HG02642 (cell line): ENCODE data around the gene PLB1.

Experiments used
- ATAC-seq: cut with Tn5 transposase; IDR thresholded peaks from one replicate; pipeline ENCODE4 v1.9.1; 2021; ENCODE audit warnings: mild to moderate bottlenecking; ENCODE audit not compliant: unreplicated experiment, poor library complexity

Gene PLB1

GRCh38 chr2:28602751-28603639, 107.1 kb downstream of the PLB1 start:
- ATAC-seq: no peak

- ATAC-seq: no peak
These were observed 108.0 kb downstream of the PLB1 start for GRCh38 chr2:28603821-28604220.

DNA sequence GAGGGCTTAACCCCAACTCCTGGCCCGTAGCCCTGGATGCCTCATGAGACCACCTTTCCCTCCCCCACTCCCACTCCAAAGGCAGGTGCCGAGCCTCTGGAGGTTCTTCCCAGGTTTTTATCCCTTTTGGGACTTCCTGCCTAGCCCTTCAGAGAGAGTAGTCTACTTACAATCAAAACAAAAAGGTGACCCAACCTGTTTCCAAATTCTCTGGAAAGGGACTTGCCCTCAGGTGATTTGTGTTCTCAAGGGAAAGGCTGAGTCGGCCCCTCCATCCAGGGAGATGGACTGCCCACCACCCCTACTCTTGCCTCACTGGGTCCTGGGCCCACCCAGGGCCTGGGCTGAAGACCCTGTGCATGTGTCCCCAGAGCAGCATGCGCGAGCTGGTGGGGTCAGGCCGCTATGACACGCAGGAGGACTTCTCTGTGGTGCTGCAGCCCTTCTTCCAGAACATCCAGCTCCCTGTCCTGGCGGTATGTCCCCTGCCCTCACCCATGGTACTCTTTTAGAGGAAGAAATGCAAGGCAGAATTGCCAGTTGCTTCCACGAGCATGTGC, 108.5 kb downstream of the PLB1 start:
- no peak for ATAC-seq

GRCh38 chr2:28606986-28607441, 111.2 kb downstream of the PLB1 start:
- no peak for ATAC-seq

GRCh38 chr2:28607730-28608499, 112.1 kb downstream of the PLB1 start:
- ATAC-seq: no peak

- ATAC-seq: no peak
These were observed 112.9 kb downstream of the PLB1 start for GRCh38 chr2:28608500-28609424.

DNA sequence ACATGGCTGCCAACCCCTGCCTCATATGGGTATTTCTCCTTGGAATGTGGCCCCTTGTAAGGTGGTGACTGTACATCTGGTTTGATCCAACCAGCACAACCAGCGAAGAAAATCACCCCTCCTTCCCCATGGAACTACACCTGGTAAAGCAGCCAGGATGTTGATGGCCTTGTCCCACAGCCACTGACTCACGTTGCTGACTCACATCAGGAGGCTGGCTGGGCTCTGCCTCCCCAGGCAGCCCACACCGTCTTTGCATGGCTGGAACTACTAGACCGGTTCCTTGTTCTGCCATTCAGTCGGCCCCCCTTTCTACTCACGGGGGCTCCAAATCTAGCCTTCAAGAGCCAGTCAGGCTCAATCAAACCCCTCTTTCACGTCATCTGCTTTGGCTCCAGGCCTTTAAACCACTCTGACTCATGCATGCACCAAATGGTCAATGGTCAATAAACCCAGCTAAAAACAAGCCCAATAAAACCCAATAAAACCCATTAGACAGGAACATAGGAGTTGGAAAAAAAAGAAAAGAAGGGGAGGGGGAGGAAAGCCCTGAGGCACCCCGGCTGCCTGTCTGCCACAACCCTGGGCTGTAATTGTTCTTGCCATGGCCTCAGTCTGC, 114.8 kb downstream of the PLB1 start:
- no peak for ATAC-seq

DNA sequence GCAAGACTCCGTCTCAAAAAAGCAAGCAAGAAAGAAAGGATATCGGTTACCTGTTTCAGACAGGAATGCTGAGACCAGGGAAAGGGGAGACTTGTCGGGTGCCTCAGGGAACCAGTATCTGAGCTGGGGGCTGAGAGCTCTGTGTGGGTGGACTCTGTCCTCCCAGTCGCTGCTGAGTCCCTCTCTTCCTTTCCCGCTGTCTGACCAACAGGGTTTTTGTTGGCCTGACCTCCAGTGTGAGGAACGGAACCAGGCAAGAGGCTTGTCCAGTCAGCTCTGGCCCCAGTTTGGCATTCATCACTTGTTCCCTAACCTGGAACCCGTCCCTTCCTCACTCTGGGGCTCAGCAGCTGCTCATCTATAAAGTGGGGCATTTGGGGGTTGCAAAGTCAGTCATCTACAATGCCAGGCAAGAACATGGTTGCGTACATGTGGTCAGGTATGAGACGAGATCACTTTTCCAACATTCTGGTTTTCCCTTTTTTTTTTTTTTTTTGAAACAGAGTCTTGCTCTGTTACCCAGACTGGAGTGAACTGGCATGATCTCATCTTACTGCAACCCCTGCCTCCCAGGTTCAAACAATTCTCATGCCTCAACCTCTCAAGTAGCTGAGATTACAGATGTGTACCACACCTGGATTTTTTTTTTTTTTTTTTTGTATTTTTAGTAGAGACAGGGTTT, 116.4 kb downstream of the PLB1 start:
- no peak for ATAC-seq

DNA sequence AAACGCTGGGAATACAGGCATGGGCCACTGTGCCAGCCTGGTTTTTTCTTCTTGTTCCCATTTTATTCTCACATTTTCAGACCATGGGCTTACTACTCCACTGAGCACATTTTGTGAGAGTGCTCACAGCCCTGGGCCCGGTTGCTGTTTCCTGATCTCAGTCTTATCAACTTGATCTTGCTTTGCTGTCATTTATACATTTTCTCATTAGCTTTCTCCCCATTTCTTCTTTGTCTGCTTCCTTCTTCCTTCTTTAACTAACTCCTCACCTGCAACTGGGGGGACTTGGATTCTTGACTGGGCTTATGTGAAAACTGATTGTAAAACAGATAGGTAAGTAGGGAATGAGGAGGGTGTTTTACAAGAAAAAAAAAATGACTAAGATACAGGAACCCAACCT, 117.3 kb downstream of the PLB1 start:
- ATAC-seq: no peak

DNA sequence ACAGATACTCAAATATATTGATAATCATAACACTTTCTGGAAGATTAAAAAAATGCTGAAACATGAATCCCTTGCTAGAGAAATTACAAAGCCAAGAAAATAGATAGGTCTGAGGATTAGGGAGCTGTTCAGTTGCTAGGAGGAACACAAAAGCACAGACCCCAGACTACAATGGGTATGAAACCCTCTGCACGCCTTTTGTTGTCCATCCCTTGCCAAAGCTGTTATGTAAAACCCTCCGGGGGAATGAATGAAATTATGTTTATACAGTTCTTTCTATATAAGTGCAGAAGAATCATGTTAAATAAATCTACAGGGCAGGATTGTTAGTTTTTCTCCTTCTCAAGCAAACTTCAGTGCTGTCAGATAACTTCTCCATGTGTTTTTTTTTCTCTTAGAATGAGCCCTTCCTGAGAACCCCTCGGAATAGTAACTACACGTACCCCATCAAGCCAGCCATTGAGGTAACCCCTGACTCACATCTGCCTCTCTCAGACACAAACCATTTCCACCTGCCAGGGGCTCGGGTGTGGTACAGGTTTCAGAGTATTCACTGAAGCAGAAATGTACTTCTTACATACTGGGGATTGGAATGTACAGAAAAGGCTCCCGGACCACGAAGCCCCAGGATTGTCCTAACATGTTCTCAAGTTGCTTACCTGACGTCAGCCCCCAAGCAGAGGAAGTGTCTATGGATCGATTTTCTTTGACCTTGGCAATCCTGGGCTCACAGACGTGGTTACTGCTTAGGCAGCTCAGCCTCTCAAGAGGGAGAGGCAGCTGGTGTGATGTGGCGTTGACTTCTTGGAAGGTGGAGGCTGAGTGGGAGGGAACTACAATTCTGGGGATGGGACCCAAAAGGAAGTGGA, 118.0 kb downstream of the PLB1 start:
- ATAC-seq: no peak

DNA sequence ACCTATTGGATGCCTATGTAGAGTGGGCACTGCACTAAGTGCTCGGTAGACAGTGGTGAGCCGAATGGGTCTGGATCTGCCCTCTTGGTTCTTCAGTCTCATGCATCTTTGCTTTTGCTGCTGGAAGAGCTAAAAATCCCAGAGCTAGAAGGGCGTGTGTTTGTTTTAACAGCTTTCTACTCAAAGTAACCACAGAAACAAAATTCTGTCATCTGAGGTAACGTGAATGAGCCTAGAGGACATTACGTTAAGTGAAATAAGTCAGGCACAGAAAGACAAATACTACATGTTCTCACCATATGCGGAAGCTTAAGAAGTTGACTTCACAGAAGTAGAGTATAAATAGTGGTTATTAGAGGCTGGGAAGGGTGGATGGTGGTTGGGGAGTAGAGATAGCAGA, 119.8 kb downstream of the PLB1 start:
- no peak for ATAC-seq

DNA sequence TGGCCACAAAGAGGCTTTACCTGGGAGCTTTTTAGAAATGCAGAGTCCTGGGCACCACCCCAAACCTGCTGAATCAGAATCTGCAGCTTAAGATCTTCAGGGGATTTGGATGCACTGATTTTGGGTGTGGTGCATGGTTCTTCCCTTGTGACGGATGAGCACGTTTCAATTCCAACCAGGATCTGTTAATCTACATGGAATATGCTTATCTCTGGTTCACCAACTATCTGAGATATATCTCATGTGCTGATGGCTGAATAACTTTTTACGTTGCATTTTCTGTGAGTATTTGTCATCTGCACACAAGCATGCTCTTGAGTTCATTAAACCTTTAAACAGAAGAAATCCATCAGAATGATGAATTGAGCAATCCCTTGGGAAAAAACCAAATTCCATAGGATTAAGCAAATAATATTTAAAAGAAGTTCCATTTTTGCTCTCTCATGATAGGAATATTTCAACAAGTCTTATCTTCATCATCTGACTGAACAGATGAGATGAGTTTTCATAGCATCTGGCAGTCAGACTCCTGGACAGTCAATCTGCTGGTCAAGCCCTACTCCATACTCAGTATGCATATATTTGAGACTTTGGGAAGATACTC, 120.6 kb downstream of the PLB1 start:
- no peak for ATAC-seq

- no peak for ATAC-seq
These were observed 121.8 kb downstream of the PLB1 start for GRCh38 chr2:28617502-28618184.

- no peak for ATAC-seq
These were observed 122.6 kb downstream of the PLB1 start for GRCh38 chr2:28618221-28619141.

GRCh38 chr2:28619213-28620196, 123.6 kb downstream of the PLB1 start:
- no peak for ATAC-seq
